SHP77 (cell line): Measurements from ENCODE around the gene ZNF322.
A peak's percentile ranks its signal among the peaks of the same experiment; 100 is the strongest.

Experiments
- DNase-seq, 2 experiments: peaks; one replicate each; lab custom pipeline; 2025; lab: John Stamatoyannopoulos, UW

ZNF322 gene

GRCh38 chr6:26613689-26614683, 45.6 kb downstream of the ZNF322 start:
- no peak for DNase-seq

DNA sequence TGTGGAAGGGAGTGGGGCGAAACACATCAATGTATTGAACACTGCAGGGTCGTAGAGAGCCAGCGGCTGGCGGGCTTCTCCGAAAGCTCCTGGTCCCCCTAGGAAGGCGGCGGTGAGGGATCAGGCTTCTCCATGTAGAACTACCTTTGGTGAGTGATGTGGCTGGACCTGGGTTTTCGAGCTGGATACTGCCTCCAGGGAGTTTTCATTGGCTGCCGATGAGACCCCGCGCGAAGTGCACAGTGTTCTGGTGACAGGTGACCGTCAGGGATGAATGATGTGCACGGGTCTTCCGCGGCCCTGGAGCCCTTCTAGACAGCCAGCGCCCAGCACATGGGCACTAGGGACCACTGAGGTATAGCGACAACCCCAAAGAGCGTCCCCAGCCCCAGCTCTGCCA, 46.3 kb downstream of the ZNF322 start:
- no peak for DNase-seq

DNA sequence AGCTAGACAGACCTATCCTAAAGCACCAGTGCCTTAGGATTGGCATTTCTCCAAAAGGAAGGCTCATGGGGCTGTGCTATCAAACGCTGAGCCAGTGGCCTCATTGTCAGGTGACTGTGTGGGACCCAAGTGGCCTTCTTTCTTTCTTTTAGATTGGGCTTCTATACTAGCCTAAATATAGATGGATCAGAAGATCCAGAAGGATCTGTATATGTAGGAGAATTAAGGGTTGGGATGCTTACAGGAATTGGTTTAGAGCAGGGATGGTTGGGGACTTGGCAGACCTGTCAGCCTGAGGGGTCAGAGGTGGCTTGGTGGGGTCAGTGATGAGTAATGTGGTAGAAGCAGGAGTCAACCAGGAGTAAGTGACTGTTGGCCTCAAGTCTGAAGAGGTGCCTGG, 47.9 kb downstream of the ZNF322 start:
- no peak for DNase-seq

GRCh38 chr6:26609463-26609862, 50.1 kb downstream of the ZNF322 start:
- DNase-seq, result no peak

GRCh38 chr6:26607434-26608230, 51.9 kb downstream of the ZNF322 start:
- peak; percentile 77 to 83 for DNase-seq

- no peak for DNase-seq
These were observed 54.7 kb downstream of the ZNF322 start for GRCh38 chr6:26604797-26605196.

DNA sequence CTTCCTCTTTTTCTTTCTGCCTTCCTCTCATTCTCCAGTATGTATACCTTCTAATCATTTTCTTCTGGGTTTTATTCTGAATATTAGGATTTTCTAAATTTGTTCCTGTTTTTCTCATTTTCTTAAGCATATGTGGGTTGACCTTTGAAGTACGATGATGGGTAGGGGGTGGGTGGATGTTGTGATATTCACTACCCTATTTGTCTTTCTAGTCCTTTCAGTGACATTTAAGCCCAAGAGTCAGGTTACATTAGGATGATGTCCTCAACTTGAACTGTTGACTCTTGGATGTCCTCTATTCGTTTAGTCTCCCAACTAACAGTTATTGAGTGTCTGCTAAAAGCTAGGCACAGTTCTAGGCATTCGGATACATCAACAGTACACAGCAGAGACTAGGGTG, 55.5 kb downstream of the ZNF322 start:
- no peak for DNase-seq

GRCh38 chr6:26602262-26602661, 57.3 kb downstream of the ZNF322 start:
- no peak for DNase-seq

- DNase-seq, result no peak
These were observed 58.8 kb downstream of the ZNF322 start for GRCh38 chr6:26600759-26601158.

- no peak for DNase-seq
These were observed 60.0 kb downstream of the ZNF322 start for GRCh38 chr6:26599591-26599990.

GRCh38 chr6:26599134-26599533, 60.4 kb downstream of the ZNF322 start:
- DNase-seq, result no peak

DNA sequence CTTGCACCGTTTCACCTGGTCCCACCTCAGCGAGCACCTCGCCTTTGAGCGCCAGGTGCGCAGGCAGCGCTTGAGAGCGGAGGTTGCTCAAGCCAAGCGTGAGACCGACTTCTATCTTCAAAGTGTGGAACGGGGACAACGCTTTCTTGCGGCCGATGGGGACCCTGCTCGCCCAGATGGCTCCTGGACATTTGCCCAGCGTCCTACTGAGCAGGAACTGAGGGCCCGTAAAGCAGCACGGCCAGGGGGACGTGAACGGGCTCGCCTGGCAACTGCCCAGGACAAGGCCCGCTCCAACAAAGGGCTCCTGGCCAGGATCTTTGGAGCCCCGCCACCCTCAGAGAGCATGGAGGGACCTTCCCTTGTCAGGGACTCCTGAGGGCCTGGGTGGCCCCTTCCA, 61.3 kb downstream of the ZNF322 start:
- DNase-seq, result no peak

GRCh38 chr6:26597821-26598220, 61.7 kb downstream of the ZNF322 start:
- DNase-seq, result no peak

GRCh38 chr6:26597389-26597766, 62.2 kb downstream of the ZNF322 start:
- DNase-seq, result no peak

DNA sequence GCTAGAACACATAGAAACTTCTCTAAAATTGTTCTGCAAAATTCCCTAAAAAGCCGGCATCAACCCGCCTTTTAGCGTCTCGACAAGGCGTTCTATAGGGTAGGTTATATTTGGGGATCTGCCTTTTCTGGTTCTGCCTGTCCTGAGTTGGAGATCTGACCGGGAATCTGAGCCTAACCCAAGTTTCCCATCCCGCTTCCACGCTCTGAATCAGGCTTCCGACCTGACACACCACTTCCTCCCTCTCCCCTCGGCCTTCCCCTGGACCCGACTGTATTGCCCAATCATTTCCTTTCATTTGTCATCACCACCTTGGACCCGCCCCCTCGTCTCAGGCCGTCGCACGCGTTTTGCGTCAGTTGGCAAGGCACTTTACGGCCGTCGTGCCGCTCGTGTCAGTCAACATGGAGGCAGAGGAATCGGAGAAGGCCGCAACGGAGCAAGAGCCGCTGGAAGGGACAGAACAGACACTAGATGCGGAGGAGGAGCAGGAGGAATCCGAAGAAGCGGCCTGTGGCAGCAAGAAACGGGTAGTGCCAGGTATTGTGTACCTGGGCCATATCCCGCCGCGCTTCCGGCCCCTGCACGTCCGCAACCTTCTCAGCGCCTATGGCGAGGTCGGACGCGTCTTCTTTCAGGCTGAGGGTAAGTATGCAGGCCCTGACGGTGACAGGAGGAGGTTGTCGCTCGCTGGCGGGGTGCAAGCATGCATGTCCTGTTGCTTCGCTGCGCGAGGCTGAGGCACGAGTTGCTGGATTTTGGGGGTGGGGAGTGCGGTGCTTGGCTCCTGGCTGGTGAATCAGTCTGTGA, 62.8 kb downstream of the ZNF322 start, which contains the start of gene ABT1:
Gene ABT1 (plus strand): TSS at position 375 of the 810 bp plus-strand sequence. CDS start 30 bp downstream, at position 405.
- peak; percentile 97 to 98 for DNase-seq

GRCh38 chr6:26595669-26596269, 63.8 kb downstream of the ZNF322 start:
- DNase-seq, result peak; percentile 88 to 95

- peak in 1 of 2 experiments; percentile 37 for DNase-seq
These were observed 64.6 kb downstream of the ZNF322 start for GRCh38 chr6:26594730-26595632.

GRCh38 chr6:26594131-26594498, 65.4 kb downstream of the ZNF322 start:
- DNase-seq, result no peak

DNA sequence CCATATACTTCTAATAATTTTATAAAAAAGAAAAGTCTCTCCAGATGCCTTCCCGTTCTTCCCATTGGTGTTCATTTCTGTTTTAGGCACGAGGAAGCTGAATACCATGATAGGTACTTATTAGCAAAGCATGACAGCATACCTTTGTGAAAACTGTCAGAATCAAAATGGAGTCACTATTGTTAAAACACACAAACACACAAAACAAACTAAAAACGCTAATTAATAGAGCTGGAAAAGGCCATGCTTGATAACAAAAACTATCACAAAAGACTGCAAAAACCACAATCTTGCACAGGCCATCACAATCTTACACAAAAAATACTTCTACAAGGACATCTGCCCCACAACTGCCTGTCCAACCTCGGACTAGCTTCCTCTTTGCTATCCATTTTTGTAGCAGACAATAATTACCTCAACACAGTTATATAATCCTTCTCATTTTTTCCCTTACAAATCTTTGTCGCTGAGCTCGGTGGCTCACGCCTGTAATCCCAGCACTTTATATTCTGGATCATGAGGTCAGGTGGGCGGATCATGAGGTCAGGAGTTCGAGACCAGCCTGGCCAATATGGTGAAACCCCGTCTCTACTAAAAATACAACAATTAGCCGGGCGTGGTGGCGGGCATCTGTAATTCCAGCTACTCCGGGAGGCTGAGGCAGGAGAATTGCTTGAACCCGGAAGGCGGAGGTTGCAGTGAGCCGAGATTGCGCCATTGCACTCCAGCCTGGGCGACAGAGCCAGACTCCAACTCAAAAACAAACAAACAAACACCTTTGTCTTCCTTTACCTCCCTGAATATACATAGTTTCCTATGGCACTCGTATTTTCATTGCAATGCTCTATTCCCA, 66.0 kb downstream of the ZNF322 start:
- DNase-seq, result no peak

GRCh38 chr6:26592649-26593048, 66.9 kb downstream of the ZNF322 start:
- DNase-seq, result no peak
